Thyroid gland (tissue), 4 donors: Measurements from ENCODE around the gene ZFP92.

Experiments
- POLR2A ChIP-seq, 2 donors: fragments of 450-650 bp; IDR thresholded peaks; one replicate each; pipeline ENCODE4 v1.6.1; 2017; ENCODE audit warnings: antibody characterized with exemption in 2 of 2, mild to moderate bottlenecking in 2 of 2, moderate library complexity in 1 of 2
- TF ChIP-seq, protein P1 (sequence below), 6 experiments: fragments of 200-600 bp in 3 of 6; fragments of 450-650 bp in 3 of 6; sonication (generic) in 3 of 6; IDR thresholded peaks; one replicate each; pipeline ENCODE4 v1.5.1; 2016 to 2019; ENCODE audit warnings: antibody characterized with exemption in 6 of 6, mild to moderate bottlenecking in 2 of 6, inconsistent platforms in 1 of 6, moderate library complexity in 1 of 6

DNA sequence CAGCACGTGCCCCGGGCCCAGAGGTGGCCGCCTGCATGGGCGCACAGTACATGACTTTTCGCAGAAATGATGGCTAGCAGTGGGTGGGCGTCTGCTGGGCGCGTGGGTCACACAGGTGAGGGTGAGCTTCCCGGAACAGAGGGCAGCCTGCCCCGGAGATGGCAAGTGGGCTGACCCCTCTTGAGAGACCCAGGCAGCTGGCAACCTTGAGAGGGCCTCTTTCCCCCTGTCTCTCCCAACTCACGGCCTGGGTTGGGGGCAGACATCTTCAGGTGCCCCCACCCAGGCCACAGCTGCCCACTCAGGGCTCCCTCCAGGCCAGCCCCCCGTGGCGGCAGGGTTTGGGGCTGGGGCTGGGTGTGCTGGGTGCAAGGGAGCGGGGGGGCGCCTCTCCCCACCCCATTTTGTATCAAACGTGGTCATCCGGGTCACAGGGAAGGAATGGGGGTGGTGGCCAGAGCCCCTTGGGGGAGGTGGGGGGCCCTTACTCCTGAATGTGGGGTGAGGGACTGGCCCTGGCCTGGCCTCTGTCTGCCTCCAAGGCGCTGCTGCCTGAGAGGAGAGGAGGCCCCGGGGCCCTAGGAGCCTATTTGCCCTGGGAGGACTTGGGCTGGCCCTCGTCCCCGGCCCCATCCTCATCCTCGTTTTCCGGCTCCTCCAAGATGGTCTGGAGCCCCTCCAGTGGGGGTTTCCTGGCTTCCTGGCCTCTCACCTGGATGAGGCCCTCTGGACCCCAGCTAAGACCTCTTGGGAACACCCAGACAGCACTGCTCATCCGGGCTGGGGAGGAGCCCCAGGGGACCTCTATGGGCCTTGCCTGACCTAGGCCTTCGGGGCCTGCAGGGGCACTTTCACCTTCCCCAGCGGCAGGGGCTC, 14.7 kb upstream of the ZFP92 start:
- TF ChIP-seq, protein P1, sequence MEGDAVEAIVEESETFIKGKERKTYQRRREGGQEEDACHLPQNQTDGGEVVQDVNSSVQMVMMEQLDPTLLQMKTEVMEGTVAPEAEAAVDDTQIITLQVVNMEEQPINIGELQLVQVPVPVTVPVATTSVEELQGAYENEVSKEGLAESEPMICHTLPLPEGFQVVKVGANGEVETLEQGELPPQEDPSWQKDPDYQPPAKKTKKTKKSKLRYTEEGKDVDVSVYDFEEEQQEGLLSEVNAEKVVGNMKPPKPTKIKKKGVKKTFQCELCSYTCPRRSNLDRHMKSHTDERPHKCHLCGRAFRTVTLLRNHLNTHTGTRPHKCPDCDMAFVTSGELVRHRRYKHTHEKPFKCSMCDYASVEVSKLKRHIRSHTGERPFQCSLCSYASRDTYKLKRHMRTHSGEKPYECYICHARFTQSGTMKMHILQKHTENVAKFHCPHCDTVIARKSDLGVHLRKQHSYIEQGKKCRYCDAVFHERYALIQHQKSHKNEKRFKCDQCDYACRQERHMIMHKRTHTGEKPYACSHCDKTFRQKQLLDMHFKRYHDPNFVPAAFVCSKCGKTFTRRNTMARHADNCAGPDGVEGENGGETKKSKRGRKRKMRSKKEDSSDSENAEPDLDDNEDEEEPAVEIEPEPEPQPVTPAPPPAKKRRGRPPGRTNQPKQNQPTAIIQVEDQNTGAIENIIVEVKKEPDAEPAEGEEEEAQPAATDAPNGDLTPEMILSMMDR (IDR thresholded peaks at IDR 0.05), result no peak
- TF ChIP-seq POLR2A (IDR thresholded peaks at IDR 0.05), result no peak
